ENCODE results near the gene PPP1R37. TPM values are rescaled to one million over a fixed set of nuclear protein-coding genes. Genes with fewer than 3 reads are reported as not detected.

PPP1R37 gene
- total and polyA plus RNA-seq, 2 of the 8 experiments (the other 6 are each of a cell fraction or from before 2014, with no cell fraction given) = 14.6 to 25.7 TPM

DNA sequence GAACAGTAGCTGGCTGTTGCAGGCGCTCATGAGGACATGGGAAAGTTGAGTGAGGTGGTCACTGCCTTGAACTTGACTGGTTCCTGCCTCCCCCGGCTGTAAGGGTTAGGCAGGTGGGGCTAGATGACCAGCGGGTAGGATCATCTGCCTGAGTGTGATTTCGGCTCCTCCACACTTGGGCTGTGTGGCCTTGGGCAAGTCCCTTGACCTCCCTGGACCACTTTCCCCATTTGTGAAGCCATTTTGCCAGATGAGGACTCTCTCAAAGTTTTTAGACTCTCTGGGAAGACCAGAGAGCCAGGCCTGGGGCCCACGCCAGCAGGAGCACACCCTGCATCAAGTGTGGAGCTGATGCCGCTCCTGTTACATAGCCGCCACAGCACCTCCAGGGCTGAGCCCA is 9.5 kb downstream of the PPP1R37 start:
- Histone ChIP-seq H3K27me3 (replicated peaks in 1 of 4; ENCODE audit: control insufficient read depth in 3 of 4, extremely low read depth in 1 of 4, insufficient read depth in 3 of 4, low read length in 3 of 4) (no peaks in the 10 kb centered on the region), H3K4me1 (replicated peaks in 1 of 4; ENCODE audit: control insufficient read depth in 3 of 4, insufficient read depth in 4 of 4, low read length in 3 of 4) (peaks cover 0 to 34% (median 17%) of the 10 kb centered on the region in 4 experiments; a peak in 6 of 7 replicates), H3K79me2 (ENCODE audit: control insufficient read depth in 1 of 2, insufficient read depth in 2 of 2, low read length in 2 of 2) (peaks cover 11 to 90% of the 10 kb centered on the region in 2 experiments; a peak in 3 of 4 replicates), H3K9me3 (ENCODE audit: insufficient read depth in 2 of 2, low read depth in 1 of 2, low read length in 1 of 2) (no peaks in the 10 kb centered on the region), H2BK15ac (ENCODE audit: low read length) (no peak overlapping the region), H3K36me3 (ENCODE audit: control insufficient read depth in 2 of 4, insufficient read depth in 4 of 4, low read length in 3 of 4) (no peaks in the 10 kb centered on the region; a peak in 2 of 8 replicates), H3K56ac (replicated peaks; ENCODE audit: insufficient read length, low read depth, low read length) (no peak overlapping the region), H2AFZ (ENCODE audit: low read length) (no peak overlapping the region), H3K14ac (ENCODE audit: insufficient read length) (no peak overlapping the region), H2BK12ac (ENCODE audit: low read depth, low read length) (no peak overlapping the region), H4K20me1 (replicated peaks in 1 of 2; ENCODE audit: control insufficient read depth in 1 of 2, insufficient read depth in 2 of 2, low read length in 2 of 2) (peaks cover 65 to 67% of the 10 kb centered on the region in 2 experiments), H2AK5ac (ENCODE audit: low read depth, low read length) (no peak overlapping the region), H3K23ac (ENCODE audit: insufficient read length) (no peak overlapping the region), H2BK5ac (ENCODE audit: low read depth, low read length) (no peak overlapping the region; the same call in 1 of the 2 replicates), H3K9ac (replicated peaks in 1 of 4; ENCODE audit: extremely low read depth in 1 of 4, low read depth in 3 of 4, low read length in 3 of 4) (no peak overlapping the region; a peak in 1 of 7 replicates), H3K18ac (ENCODE audit: extremely low read depth, low read length) (no peak overlapping the region), H3K23me2 (ENCODE audit: low read depth, low read length) (no peaks in the 10 kb centered on the region), H4K5ac (ENCODE audit: insufficient read length, low read depth, low read length) (no peak overlapping the region), H4K8ac (ENCODE audit: extremely low read depth, insufficient read depth, low read length) (no peak overlapping the region), H3K4me3 (ENCODE audit: extremely low read depth in 1 of 4, insufficient read depth in 2 of 4, low read depth in 3 of 4, low read length in 4 of 4) (no peak overlapping the region), H2BK20ac (ENCODE audit: low read length) (no peak overlapping the region), H4K91ac (replicated peaks; ENCODE audit: insufficient read length, low read length) (no peak overlapping the region), H3K4ac (replicated peaks; ENCODE audit: insufficient read length, low read depth, low read length) (no peak overlapping the region), H3K79me1 (ENCODE audit: low read depth, low read length) (peaks cover 67% of the 10 kb centered on the region), H3K27ac (ENCODE audit: low read depth, low read length) (no peak overlapping the region), H3K4me2 (ENCODE audit: insufficient read depth in 1 of 2, low read depth in 2 of 2, low read length in 2 of 2) (no peak overlapping the region), H2BK120ac (replicated peaks; ENCODE audit: low read depth, low read length) (no peak overlapping the region)
- FAIRE-seq (no peak), DNase-seq (ENCODE audit: low read depth in 1 of 2, low spot score in 2 of 2) (no peak)
- WGBS, 2 experiments (ENCODE audit: extremely low coverage in 1 of 2, insufficient coverage in 1 of 2, insufficient read length in 1 of 2, insufficient replicate concordance in 2 of 2, low coverage in 1 of 2, low lambda C conversion rate in 2 of 2, missing lambda C conversion rate in 1 of 2) = 90% methylated on average over 7 of the region's 7 CpGs; no CpG with 5 or more reads in 1 of the 2 experiments
- ChIA-PET POLR2A (ENCODE audit: partially characterized antibody) (interaction anchor here (1.0 to 8.4 kb wide), 9 partner anchors 11 to 48 kb away, joined by 3 to 70 read pairs (median 5); partner anchors contain the start of genes GEMIN7 and PPP1R37), CTCF (ENCODE audit: partially characterized antibody) (interaction anchor here (0.8 to 8.3 kb wide), 6 partner anchors 10 to 50 kb away, joined by 3 to 57 read pairs (median 6); partner anchors contain the start of gene PPP1R37)
- TF ChIP-seq CEBPB (IDR thresholded peaks at IDR 0.05; ENCODE audit: low read depth, low read length) (no peak), PHF8 (conservative IDR thresholded peaks at IDR 0.05; ENCODE audit: low read depth, low read length) (no peak), HDAC2 (IDR thresholded peaks at IDR 0.05; ENCODE audit: borderline replicate concordance in 1 of 2, low read depth in 2 of 2, low read length in 2 of 2) (no peak), RNF2 (IDR thresholded peaks at IDR 0.05; ENCODE audit: borderline replicate concordance, low read depth, low read length, missing control alignments, poor library complexity, severe bottlenecking) (no peak), ASH2L (IDR thresholded peaks at IDR 0.05; ENCODE audit: low read length) (no peak), BRCA1 (IDR thresholded peaks at IDR 0.05; ENCODE audit: low read depth, low read length) (no peak), POLR2AphosphoS5 (IDR thresholded peaks at IDR 0.05; ENCODE audit: low read depth, low read length) (no peak), EGR1 (IDR thresholded peaks at IDR 0.05; ENCODE audit: borderline replicate concordance, low read depth, low read length) (no peak), NRF1 (IDR thresholded peaks at IDR 0.05; ENCODE audit: low read depth, low read length) (no peak), SP1 (IDR thresholded peaks at IDR 0.05; ENCODE audit: low read depth, low read length) (no peak), CREB1 (IDR thresholded peaks at IDR 0.05) (no peak), RBBP5 (IDR thresholded peaks at IDR 0.05; ENCODE audit: borderline replicate concordance, low read depth, low read length) (no peak)
- TF ChIP-seq, protein P1, sequence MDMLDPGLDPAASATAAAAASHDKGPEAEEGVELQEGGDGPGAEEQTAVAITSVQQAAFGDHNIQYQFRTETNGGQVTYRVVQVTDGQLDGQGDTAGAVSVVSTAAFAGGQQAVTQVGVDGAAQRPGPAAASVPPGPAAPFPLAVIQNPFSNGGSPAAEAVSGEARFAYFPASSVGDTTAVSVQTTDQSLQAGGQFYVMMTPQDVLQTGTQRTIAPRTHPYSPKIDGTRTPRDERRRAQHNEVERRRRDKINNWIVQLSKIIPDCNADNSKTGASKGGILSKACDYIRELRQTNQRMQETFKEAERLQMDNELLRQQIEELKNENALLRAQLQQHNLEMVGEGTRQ (IDR thresholded peaks at IDR 0.05; ENCODE audit: low read length) = no peak
